Measurements from ENCODE around the gene GPATCH3.
"Not testable (repeated sequence)": the region's sequence is repeated elsewhere in the genome, so short reads cannot be mapped to it uniquely, and the experiment has no call there.

GPATCH3 gene

DNA sequence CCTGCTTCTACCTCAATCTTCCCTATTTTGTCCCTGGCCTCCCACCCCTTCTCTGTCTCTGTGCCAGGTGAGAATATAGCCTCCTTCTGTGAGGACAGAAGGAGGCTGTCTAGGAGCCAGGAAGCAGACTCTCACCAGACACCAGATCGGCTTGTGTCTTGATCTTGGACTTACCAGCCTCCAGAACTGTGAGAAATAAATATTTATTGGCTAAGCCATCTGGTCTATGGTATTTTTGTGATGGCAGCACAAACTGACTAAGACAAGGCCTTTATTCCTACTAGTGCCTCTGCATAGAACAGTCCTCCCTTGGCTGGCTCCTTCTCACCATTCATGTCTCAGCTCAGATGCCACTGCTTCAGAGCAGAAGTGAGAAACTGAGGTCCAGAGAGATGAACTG is 12.0 kb downstream of the GPATCH3 start:
- no peak for TF ChIP-seq CTCF (IDR thresholded peaks at IDR 0.05; ENCODE audit: low read depth, low read length)
- H3K4me3 ChIP-seq (replicated peaks in 1 of 2; ENCODE audit: low read depth in 2 of 2, low read length in 2 of 2), result no peak overlapping the region
- no peak for DNase-seq (ENCODE audit: low read depth in 2 of 2)

DNA sequence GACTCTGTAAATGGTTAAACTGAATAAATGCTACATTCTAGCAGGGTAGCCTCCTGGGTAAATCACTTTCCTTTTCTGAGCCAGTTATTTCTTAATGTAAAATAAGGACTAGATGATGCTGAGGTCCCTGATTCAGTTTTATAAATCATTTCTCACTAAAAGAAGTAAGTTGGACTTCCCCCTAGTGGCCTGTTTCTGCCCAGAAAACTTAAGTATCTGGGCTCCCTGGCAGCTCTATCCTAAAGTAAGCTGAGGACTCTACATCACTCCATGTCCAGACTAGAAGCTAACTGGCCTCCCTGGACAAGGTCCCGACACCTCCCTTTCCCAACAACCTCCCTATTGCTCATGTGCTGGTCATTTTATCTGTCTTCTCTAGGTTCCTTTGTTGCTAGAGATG is 13.1 kb downstream of the GPATCH3 start:
- H3K4me3 ChIP-seq (replicated peaks in 1 of 2; ENCODE audit: low read depth in 2 of 2, low read length in 2 of 2), result no peak overlapping the region
- peak; percentile 52 for TF ChIP-seq CTCF (IDR thresholded peaks at IDR 0.05; ENCODE audit: low read depth, low read length)
- DNase-seq (ENCODE audit: low read depth in 2 of 2), result peak; percentile 62 to 68

DNA sequence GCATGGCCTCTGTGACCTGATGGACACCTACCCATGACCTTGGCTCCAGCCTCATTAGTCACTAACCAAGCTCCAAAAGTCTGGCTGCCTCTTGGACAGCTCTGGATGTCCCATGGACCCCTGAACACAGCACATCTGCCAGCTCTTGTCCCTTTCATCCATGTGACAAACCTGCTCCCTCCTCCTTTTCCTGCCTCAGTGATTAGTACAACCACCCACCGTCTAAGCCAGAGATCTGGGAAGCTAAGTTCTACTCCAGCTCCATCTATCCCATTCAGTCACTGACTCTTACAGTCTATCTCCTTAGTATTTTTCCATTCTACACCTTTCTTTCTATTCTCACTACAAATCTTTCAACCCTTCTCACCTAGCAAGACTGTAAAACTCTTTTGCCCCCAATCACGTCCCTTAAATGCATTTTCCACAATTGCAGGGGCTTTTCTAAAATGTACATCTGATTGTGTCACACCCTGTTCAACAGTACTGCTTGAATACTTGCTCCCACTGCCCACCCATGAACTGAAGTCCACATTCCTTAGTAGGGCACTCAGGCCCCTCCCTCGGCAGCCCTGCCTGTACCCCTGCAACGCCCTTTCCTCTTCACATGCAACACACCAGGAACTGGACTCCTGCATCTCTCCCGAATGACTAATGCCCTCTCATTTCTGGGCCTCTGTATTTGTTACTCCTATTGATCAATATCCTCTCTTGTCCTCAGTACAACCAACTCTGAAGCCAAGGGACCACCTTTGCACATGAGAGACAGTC is 17.4 kb downstream of the GPATCH3 start:
- no peak for TF ChIP-seq CTCF (IDR thresholded peaks at IDR 0.05; ENCODE audit: low read depth, low read length)
- H3K4me3 ChIP-seq (replicated peaks in 1 of 2; ENCODE audit: low read depth in 2 of 2, low read length in 2 of 2), result no peak overlapping the region
- no peak for DNase-seq (ENCODE audit: low read depth in 2 of 2)

- DNase-seq (ENCODE audit: low read depth in 2 of 2); H3K4me3 ChIP-seq (replicated peaks in 1 of 2; ENCODE audit: low read depth in 2 of 2, low read length in 2 of 2): not testable (repeated sequence)
These were observed 18.7 kb downstream of the GPATCH3 start for GRCh38 chr1:26881611-26882010.

- no peak overlapping the region for H3K4me3 ChIP-seq (replicated peaks in 1 of 2; ENCODE audit: low read depth in 2 of 2, low read length in 2 of 2)
- no peak for DNase-seq (ENCODE audit: low read depth in 2 of 2)
- no peak for TF ChIP-seq CTCF (IDR thresholded peaks at IDR 0.05; ENCODE audit: low read depth, low read length)
These were observed 20.5 kb downstream of the GPATCH3 start for GRCh38 chr1:26879793-26880192.

DNA sequence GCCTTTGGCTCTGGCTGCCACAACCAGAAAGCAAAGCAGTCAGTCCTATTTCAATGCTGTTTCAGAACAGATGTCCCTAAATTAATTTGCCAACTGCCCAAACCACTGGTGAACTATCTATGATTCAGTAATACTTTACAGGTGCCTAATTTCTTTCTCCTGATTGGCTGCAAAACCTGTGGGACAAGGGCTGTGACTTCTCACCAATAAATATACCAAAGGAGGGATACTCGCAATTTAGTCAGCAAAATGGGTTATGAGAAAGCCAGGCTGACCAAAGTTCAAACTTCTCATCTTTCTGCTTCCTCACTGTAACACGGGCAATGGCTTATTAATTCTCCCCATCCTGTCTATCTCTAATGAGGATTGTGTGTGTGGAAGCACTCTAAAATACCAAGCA is 22.9 kb downstream of the GPATCH3 start:
- no peak overlapping the region for H3K4me3 ChIP-seq (replicated peaks in 1 of 2; ENCODE audit: low read depth in 2 of 2, low read length in 2 of 2)
- DNase-seq (ENCODE audit: low read depth in 2 of 2), result no peak
- TF ChIP-seq CTCF (IDR thresholded peaks at IDR 0.05; ENCODE audit: low read depth, low read length), result no peak

GRCh38 chr1:26874896-26875295 is 25.4 kb downstream of the GPATCH3 start:
- no peak for DNase-seq (ENCODE audit: low read depth in 2 of 2)
- no peak for TF ChIP-seq CTCF (IDR thresholded peaks at IDR 0.05; ENCODE audit: low read depth, low read length)
- H3K4me3 ChIP-seq (replicated peaks in 1 of 2; ENCODE audit: low read depth in 2 of 2, low read length in 2 of 2), result no peak overlapping the region

DNA sequence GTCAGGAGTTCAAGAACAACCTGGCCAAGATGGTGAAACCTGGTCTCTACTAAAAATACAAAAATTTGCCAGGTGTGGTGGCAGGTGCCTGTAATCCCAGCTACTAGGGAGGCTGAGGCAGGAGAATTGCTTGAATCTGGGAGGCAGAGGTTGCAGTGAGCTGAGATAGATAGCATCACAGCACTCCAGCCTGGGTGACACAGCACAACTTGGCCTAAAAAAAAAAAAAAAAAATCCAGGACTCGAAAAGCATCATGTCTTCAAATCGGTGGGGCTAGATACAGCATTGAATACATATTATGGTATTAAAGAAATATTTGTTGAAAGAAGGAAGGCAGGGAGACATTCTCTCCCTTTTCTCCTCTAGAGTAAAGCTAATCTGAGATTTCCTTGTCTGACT is 27.2 kb downstream of the GPATCH3 start:
- H3K4me3 ChIP-seq (replicated peaks in 1 of 2; ENCODE audit: low read depth in 2 of 2, low read length in 2 of 2); DNase-seq (ENCODE audit: low read depth in 2 of 2): not testable (repeated sequence)
